HG03039 (cell line): Measurements from ENCODE around the gene EDDM13.
"Not testable (repeated sequence)": the region's sequence is repeated elsewhere in the genome, so short reads cannot be mapped to it uniquely, and the experiment has no call there.

ENCODE experiments used
- ATAC-seq: cut with Tn5 transposase; IDR thresholded peaks from one replicate; pipeline ENCODE4 v1.9.1; 2021; ENCODE audit warnings: mild to moderate bottlenecking, moderate library complexity; ENCODE audit not compliant: unreplicated experiment

The EDDM13 gene, protein sequence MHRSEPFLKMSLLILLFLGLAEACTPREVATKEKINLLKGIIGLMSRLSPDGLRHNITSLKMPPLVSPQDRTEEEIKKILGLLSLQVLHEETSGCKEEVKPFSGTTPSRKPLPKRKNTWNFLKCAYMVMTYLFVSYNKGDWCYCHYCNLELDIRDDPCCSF

DNA sequence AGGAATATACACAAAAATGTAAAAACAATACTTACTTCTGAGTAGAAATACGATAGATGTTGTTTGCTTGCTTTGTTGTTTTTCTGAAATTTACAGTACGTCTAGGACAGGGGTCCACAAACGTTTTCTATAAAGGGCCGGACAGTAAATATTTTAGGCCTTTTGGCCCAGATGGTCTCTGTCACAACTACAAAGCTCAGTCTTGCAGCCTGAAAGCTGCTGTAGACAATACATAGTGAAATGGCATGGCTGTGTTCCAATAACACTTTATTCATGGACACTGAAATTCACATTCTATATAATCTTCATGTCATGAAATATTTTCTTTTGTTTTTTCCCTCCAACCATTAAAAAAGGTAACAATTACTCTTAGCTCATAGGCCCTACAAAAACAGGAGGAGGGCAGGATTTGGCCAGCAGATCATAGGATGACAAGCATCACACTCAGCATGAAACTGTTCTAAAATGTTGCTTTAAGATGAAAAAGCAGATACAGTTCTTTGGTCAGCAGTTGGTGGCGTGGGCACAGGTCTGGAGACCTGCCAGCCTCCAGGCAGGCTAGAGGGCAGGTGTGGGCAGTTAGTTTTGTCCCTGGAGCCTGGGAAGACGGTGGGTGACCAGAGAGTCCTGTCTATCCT, at the start of gene EDDM13:
EDDM13 (plus strand) TSS at position 588 of the 638 bp plus-strand sequence. CDS start 87 bp downstream, outside the sequence.
- ATAC-seq, result no peak

DNA sequence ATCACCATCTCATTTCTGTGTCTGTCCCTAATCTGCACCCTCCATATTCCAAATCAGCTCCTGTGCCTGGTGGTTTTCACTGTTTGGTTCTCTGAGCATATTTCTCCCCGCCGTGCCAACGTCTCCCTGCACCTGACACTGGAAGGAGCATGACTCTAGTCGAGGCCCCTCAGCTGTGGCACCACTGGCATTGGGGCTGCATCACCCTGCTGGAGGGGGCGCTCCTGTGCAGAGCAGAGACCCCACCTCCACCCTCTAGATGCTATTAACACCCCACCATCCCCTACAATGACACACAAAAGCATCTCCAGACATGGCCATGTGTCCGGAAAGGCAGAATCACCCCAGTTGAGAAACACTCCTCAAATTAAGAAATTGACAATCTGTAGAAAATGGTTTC, 49.6 kb upstream of the EDDM13 start:
- no peak for ATAC-seq

DNA sequence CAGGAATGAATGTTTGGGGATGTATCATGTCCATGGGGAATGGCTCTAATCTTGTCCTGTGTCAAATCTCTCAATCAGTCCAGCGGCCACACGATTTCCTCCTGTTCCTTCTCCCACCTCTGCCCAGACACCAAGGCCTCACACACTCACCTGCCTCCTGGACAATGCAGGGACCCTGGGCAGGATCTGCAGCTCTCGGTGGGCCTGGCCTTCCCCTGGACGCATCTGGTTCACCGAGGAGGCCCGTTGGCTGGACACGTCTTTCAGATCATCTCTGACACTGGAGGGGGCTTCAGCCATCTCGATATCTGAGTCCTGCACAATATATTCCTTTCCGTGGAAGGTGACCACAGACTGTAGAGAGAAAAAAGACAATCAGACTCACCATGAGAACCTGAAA, 49.1 kb upstream of the EDDM13 start:
- no peak for ATAC-seq

DNA sequence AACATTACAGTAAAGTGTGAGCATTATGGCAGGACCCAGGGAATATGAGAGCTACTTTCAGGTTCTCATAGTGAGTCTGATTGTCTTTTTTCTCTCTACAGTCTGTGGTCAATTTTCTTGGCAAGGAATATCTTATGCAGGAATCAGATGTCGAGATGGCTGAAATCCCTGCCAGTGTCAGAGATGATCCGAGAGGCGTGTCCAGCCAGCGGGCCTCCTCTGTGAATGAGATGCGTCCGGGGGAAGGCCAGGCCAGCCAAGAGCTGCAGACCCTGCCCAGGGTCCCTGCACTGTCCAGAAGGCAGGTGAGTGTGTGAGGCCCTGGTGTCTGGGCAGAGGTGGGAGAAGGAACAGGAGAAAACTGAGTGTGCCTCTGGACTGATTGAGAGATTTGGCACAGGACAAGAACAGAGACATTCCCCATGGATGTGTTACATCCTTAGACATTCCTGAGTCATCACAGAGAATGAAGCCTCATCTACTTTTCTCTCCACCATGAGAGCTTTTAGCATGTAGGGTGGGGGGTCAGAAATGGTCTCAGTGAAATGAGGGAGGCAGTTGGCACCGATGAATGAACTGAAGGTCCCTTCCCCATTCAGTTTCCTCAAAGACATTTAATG, 27.3 kb upstream of the EDDM13 start:
- ATAC-seq, result no peak

DNA sequence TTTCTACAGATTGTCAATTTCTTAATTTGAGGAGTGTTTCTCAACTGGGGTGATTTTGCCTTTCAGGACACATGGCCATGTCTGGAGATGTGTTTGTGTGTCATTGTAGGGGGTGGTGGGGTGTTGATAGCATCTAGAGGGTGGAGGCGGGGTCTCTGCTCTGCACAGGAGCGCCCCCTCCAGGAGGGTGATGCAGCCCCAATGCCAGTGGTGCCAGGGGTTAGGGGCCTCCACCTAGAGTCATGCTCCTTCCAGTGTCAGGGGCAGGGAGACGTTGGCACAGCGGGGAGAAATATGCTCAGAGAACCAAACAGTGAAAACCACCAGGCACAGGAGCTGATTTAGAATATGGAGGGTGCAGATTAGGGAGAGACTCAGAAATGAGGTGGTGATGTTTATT, 26.8 kb upstream of the EDDM13 start:
- ATAC-seq, result not testable (repeated sequence)

DNA sequence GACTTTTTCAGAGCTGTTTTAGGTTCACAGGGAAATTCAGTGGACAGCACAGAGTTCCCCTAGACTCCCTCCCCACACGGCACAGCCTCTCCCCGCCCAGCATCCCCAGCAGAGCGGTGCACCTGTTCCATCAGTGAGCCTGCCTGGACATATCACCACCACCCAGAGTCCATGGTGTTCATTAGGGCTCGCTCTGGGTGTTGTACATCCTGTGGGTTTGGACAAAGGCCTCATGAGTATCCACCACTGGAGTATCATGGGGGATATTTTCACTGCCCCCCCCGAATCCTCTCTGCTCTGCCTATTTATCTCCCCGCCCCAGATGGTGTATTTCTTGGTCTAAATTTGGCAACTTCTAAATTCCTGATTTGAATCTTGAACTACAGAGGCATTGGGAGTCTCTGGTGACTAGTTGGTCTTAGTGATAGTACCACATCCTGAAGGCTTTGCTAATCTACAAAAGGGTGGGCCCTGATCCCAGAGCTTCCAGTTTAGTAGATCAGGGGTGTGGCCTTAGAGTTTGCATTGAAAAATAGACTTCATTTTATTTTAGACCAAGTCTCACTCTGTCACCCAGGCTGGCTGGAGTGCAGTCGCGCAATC, 23.7 kb upstream of the EDDM13 start:
- not testable (repeated sequence) for ATAC-seq

DNA sequence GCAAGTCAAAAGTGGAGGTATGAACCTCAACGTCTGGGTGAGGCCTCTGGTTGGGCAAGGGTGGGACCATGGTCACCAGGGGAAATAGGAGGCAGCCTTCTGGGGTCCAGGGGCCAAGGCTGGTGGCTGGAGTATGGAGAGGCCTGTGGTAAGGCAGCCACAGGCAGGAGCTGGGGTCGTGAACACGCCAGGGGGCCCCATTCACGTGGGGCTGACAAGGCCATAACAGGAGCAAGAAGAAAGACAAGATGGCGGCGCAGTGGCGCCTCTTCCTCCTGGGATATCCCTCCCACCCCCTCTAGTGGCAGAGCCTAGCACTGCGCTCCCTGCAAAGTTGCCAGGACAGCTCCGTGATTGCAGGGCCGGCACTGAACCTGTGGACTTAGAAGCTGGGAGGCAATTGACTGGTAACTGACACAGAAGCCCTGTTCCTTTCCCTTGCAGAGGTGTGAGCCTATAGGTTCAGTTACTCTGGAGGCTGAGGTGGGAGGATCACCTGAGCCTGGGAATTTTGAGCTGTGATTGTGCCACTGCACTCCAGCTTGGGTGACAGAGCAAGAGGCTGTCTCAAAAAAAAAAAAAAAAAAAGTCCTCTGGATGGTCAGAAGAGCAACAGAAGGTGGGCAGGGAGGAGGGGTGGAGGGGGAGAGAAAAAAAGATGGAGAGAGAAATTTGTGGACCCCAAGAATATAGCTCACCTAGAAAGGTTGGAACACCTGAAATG, 19.7 kb upstream of the EDDM13 start:
- ATAC-seq, result no peak

DNA sequence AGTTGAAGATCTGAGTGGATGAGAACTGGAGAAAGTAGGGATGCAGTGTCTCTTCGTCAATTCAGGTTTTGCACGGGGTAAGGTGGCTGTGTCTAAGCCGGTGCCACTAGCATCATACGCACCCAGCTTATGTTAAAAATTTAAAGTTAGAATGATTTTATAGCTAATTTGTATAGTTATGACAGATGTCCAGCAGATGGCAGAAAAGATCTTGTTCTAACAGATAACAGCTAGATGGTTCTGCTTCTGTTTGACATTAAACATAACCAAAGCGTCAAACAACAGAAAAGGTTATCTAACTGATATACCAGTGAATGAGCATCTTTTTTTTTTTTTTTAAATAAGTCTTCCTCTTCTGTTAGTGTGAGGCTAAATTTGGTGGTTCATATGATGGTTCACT, 18.8 kb upstream of the EDDM13 start:
- ATAC-seq, result no peak

DNA sequence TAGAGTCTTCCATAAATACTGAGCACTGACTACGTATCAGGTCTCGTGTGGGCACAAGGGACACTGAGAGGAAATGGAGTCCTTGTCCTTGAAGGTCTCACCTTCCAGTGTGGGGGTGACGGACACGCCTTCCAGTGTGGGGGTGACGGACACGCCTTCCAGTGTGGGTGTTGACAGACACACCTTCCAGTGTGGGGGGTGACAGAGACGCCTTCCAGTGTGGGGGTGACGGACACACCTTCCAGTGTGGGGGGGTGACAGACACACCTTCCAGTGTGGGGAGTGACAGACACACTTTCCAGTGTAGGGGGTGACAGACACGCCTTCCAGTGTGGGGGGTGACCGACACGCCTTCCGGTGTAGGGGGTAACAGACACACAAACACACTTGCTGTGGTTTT, 14.3 kb upstream of the EDDM13 start:
- ATAC-seq, result no peak

DNA sequence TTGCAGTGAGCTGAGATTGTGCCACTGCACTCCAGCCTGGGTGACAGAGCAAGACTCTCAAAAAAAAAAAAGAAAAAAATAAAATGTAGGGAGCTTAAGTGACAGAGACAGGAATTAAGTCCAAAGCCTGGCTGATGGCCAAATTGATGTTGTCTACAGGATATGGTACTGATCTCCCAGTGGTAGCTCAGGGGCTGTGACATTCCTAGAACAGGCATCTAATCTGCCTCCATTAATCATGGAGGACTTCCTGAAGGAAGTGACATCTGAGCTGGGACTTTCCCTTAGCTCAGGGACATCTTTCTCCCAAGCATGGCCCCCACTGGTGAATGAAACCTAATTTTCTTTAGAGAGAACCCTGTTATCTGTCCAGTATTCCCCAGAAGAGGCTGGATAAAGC, 11.4 kb upstream of the EDDM13 start:
- no peak for ATAC-seq

DNA sequence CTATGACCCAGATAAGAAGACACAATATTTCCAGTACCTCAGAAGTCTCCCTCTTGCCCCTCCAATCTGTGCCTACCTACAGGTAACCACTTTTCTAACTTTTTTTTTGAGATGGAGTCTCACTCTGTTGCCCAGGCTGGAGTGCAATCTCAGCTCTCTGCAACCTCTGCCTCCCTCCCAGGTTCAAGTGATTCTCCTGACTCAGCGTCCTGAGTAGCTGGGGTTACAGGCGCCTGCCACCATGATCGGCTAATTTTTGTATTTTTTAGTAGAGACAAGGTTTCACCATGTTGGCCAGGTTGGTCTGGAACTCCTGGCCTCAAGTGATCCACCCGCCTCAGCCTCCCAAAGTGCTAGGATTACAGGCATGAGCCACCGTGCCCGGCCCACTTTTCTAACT, 10.6 kb upstream of the EDDM13 start:
- ATAC-seq, result not testable (repeated sequence)

DNA sequence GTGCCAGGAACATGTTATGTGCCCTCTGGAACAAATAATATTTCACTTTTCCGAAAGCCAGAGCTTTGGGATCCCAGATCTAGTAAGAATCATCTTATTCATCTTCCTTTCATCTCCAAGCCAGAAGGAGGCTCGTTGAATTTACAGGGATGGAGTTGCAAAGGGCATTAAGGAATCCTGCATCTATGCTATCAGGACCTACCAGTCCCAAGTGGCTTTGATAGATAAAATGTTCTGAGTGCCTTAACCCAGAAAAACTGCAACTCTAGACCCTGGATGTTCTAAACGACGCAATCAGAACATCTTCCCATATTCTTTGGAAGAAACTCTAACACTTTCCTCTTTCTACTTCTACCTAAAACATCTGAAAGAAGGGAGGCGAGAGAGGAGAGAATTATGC, 9.2 kb upstream of the EDDM13 start:
- no peak for ATAC-seq

DNA sequence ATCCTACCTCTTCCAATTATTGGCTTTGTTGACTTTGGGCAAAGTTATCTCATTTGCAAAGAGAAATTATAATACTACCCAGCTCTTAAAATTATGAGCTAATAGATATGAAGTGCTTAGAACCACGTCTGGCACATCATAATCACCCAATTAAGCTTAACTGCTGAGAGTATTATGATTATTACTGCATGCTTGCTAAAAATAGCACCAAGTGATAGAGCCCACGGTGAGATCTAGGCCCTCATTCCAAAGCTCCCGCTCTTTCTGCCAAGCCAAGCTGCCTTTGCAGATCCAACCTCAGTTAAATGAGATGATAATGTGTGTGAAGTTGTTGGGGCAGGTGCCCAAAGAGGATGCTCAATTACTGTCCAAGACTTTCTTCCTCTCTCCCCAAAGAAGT, 6.5 kb upstream of the EDDM13 start:
- ATAC-seq, result no peak

DNA sequence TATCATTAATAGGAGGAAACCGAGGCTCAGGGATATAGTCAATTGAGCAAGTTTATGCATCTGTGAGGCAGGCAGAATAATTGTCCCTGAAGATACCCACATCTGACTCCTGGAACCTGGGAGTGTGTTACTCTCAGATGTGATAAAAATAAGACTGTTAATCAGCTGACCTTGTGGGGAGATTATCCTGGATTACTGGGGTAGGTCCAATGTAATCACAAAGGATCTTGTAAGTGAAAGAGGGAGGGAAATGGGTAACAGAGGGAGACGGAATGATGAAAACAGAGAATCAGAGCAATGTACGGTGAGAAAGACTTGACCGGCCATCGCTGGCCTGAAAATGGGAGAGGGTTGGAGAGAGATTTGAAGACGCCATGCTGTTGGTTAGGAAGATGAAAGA, 3.2 kb upstream of the EDDM13 start:
- no peak for ATAC-seq

DNA sequence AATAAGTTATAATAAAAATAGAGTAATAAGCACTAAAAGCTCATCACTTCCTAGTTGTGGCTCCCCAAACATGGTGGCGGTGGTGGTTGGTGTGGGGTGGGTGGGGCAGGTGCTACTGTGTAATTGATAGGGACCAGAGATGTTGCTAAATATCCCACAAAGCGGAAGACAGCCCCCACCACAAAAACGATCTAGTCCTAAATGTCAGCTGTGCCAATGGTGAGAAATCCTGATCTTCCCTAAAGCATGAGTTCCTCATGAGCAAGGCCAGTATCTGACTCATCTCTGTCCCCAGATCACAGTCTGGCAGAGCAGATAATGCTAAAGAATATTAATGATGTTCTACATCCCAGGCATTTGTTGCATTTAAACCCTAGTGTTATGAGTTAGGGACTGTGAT, 1.9 kb upstream of the EDDM13 start:
- ATAC-seq, result no peak

DNA sequence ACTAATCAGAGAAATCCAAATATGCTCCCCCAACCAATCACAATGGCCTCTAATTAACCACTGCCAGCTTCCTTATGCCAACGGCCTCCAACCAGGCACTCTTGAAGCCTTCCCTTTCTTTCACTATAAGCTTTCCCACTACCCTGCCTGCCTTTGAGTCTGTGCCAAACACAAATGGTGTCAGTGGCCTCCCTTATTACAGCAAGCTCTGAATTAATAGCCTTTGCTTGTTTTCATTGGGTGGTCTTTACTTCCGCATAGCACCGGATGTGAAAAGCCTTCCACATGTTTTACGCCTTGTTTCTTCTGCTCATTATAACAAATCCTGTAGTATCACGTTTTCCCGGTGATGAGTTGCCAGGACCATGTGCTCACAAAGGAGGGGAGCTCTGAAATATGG, 1.4 kb upstream of the EDDM13 start:
- ATAC-seq, result no peak

DNA sequence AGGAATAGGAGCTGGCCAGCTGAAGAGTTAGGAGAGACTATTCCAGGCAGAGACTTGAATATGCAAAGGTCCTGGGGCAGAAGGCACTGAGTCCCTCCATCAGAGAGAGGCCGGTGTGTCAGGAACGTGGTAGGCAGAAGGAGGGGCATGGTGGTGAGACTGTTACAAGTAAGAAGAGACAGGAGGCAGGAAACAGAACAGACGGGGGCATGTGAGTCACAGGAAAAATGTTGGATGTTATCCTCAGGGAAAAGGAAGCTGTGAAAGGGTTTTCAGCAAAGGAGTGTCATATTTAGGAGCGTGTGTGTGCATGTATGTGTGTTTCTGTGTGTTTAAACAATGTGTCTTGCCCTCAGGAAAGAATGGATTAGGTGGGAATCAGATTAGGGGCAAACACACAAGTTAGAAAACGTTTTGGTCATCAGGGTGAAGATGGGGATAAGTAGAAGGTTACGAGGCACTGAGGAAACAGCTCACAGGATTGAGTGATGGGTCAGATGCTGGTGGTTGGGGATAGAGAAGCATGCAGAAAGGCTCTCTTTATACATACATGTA, 1.1 kb downstream of the EDDM13 start:
- ATAC-seq, result no peak

DNA sequence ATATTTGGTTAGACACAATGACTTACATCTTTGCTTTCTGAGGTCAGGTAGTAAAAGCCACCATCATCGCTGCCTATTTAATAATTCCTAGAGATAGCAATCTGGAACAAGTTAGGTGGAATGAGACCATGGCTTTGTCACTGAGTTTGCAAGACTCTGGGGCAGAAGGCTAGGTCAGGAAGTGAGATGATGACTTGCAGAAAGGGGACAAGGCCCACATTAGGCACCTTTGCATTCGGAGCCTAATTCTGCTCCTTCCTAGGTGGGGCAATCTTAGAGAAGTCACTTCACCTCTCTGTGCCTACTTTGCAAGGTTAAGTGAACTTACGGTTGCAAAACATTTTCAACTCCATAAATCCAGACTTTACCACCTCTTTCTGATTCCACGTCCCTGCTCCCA, 10.3 kb downstream of the EDDM13 start:
- no peak for ATAC-seq

DNA sequence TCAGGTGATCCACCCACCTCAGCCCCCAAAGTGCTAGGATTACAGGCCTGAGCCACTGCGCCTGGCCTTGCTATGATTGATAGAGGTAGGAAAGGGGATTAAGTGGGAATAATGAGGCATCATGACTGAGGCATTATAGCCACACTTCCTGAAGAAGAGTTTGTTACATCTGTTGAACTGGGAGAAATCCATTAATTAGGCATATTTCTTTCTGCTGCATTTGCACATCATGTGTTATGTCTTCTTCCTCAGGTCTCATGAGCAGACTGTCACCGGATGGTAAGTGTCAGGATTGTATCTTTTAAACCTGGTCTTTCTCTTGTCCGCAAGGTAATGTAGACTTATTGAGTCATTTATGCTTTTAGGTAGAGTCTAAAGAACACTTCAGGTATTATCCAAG, 12.2 kb downstream of the EDDM13 start:
- no peak for ATAC-seq

DNA sequence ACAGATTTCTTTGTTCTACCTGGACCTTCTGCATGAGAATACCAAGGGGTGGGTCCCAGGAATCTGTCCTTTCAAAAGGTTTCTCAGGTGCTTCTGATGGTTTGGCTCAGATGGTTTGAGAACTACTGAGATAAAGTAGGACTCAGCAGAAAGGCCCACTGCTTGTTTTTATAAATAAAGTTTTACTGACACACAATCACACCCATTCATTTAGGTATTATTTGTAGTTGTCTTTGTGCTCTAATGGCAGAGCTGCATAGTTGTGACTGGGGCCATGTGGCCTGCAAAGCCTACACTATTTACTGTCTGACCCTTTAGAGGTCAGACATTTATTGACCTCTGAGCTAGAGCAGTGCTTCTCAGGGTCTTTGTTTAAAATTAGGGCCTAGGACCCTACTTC, 17.6 kb downstream of the EDDM13 start:
- ATAC-seq, result no peak

DNA sequence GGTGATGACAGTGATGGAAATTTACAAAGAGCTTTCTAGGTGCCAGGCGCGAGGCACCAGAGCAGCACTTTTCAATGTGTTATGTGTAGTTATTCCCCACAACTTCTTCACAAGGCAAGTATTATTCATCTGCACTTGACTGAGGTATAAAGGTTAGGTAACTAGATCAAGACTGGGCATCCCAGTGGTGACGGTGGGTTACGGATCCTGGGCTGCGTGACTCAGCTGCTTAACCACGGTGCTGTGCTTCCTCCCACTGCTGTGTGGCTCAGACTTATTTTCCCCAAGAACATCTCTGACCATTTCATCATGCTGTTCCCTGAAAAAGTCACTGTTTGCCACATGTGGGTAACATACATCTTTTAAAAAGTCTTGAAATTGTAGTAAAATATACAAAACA, 19.3 kb downstream of the EDDM13 start:
- ATAC-seq, result no peak
